Activated naive CD8-positive, alpha-beta T cell treated with anti-CD3 and anti-CD28 coated beads, Interleukin-2, amount 10 ng/mL, durations not matched to agents 7 days and 5 days (primary cell): Measurements from ENCODE around the gene FOXC2. TPM values are rescaled to one million over a fixed set of nuclear protein-coding genes. Genes with fewer than 3 reads are reported as not detected.

Experiments
- ATAC-seq: fragments of 150-1000 bp; cut with Tn5 transposase; one replicate; pipeline ENCODE4 v1.10.0; 2021; ENCODE audit warnings: low read depth, moderate library complexity
- POLR2A ChIA-PET: fragments of 350-600 bp; sonication (Branson Sonifier 250); formaldehyde crosslinking; loops from one replicate; lab custom pipeline; 2021; ENCODE audit warnings: antibody characterized with exemption; lab: Charles Lee
- DNase-seq: peaks from one replicate; pipeline ENCODE4 v3.0.0; 2021
- H3K27ac Mint-ChIP-seq: one replicate; pipeline ENCODE4 v1.8.0; 2022; ENCODE audit warnings: mild to moderate bottlenecking, mixed read lengths
- H3K27me3 Mint-ChIP-seq: one replicate; pipeline ENCODE4 v1.8.0; 2022; ENCODE audit warnings: mild to moderate bottlenecking, moderate library complexity, mixed read lengths
- H3K36me3 Mint-ChIP-seq: one replicate; pipeline ENCODE4 v1.8.0; 2021; ENCODE audit warnings: mild to moderate bottlenecking, mixed read lengths
- H3K4me1 Mint-ChIP-seq: one replicate; pipeline ENCODE4 v1.8.0; 2021; ENCODE audit warnings: mixed read lengths
- H3K4me3 Mint-ChIP-seq: one replicate; pipeline ENCODE4 v1.8.0; 2022; ENCODE audit warnings: mild to moderate bottlenecking, moderate library complexity, mixed read lengths
- H3K9me3 Mint-ChIP-seq: one replicate; pipeline ENCODE4 v1.8.0; 2021; ENCODE audit warnings: mixed read lengths
- total RNA-seq, 2 experiments: library from RNA; stranded (reverse); gene quantifications; one replicate each; pipeline ENCODE4 v1.2.3, GENCODE V29; 2021

Gene FOXC2
- total RNA-seq, 2 experiments from 2014 or later = not detected

- no peak for ATAC-seq
- H3K4me3 Mint-ChIP-seq = no peak overlapping the region
- H3K27me3 Mint-ChIP-seq = no peaks in the 10 kb centered on the region
- no peaks in the 10 kb centered on the region for H3K9me3 Mint-ChIP-seq
- POLR2A ChIA-PET = no interaction called here
- DNase-seq = no peak
- H3K27ac Mint-ChIP-seq = no peak overlapping the region
- no peaks in the 10 kb centered on the region for H3K4me1 Mint-ChIP-seq
- peaks cover 6% of the 10 kb centered on the region for H3K36me3 Mint-ChIP-seq
Measured at GRCh38 chr16:86540894-86541293, 25.7 kb upstream of the FOXC2 start.

- ATAC-seq (no peak), DNase-seq (no peak)
- Mint-ChIP-seq H3K27ac (no peak overlapping the region), H3K36me3 (peaks cover 7% of the 10 kb centered on the region), H3K4me3 (no peak overlapping the region), H3K9me3 (no peaks in the 10 kb centered on the region), H3K27me3 (no peaks in the 10 kb centered on the region), H3K4me1 (no peaks in the 10 kb centered on the region)
- POLR2A ChIA-PET = no interaction called here
Measured at GRCh38 chr16:86541560-86541959, 25.1 kb upstream of the FOXC2 start.

- DNase-seq (no peak), ATAC-seq (no peak)
- H3K4me3 Mint-ChIP-seq = no peak overlapping the region
- H3K36me3 Mint-ChIP-seq = peaks cover 8% of the 10 kb centered on the region
- H3K4me1 Mint-ChIP-seq = no peaks in the 10 kb centered on the region
- no peaks in the 10 kb centered on the region for H3K9me3 Mint-ChIP-seq
- POLR2A ChIA-PET = no interaction called here
- no peak overlapping the region for H3K27ac Mint-ChIP-seq
- H3K27me3 Mint-ChIP-seq = no peaks in the 10 kb centered on the region
Measured at GRCh38 chr16:86542756-86543750, 23.6 kb upstream of the FOXC2 start.

DNA sequence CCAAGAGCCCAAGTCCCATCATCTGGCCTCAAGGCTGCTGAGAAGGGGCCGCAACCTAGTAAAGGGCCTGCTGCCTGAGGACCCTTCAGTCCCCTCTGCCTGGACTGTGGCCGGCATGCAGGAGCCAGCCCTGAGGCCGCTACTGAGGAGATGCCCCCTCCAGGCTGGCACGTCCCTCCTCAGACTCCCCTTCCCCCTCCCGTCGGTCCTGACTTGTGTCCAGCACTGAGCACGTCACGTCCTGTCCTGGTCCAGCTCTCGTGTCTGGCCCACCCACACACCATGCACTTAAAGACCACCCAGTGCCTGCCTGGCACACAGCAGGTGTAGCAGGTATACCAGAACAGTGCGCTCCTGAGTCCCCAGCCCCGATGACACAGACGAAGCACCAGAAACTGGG lies 21.1 kb upstream of the FOXC2 start:
- Mint-ChIP-seq H3K4me3 (no peak overlapping the region), H3K27me3 (no peaks in the 10 kb centered on the region), H3K36me3 (peaks cover 8% of the 10 kb centered on the region), H3K9me3 (no peaks in the 10 kb centered on the region), H3K27ac (no peak overlapping the region), H3K4me1 (peaks cover 2% of the 10 kb centered on the region)
- DNase-seq (no peak), ATAC-seq (no peak)
- POLR2A ChIA-PET = no interaction called here

DNA sequence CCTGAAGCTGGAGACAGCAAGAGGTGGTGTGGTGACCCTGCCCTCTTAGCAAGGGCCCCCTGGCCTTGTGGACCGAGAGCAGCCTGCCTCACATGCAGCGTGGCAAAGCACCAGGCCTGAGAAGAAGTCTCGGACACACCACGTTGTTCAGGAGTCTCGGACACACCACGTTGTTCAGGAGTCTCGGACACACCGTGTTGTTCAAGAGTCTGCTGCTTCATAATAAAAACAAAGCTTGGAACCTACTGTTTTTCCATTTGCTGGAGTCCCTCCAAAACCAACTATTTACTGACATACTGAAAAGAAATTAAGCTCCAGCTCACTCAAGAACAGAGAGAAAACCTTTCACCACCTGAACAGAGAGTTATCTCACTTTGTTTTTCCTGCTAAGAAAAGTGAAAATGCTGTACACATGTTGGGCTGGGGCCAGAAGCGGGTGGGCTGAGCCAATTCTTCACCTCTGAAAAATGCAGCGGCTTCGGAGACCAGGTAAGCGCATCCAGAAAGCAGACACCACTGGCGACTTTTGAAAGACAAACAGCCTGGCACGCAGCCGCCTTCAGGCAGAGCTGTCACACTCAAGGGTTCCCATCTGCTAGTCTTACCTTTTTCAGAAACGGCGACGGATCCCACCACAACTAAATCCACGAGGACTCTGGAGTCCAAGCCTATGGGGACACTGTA lies 20.5 kb upstream of the FOXC2 start:
- H3K9me3 Mint-ChIP-seq = no peaks in the 10 kb centered on the region
- peaks cover 2% of the 10 kb centered on the region for H3K4me1 Mint-ChIP-seq
- DNase-seq = no peak
- ATAC-seq = no peak
- H3K27ac Mint-ChIP-seq = no peak overlapping the region
- POLR2A ChIA-PET = no interaction called here
- peaks cover 8% of the 10 kb centered on the region for H3K36me3 Mint-ChIP-seq
- no peaks in the 10 kb centered on the region for H3K27me3 Mint-ChIP-seq
- H3K4me3 Mint-ChIP-seq = no peak overlapping the region

DNA sequence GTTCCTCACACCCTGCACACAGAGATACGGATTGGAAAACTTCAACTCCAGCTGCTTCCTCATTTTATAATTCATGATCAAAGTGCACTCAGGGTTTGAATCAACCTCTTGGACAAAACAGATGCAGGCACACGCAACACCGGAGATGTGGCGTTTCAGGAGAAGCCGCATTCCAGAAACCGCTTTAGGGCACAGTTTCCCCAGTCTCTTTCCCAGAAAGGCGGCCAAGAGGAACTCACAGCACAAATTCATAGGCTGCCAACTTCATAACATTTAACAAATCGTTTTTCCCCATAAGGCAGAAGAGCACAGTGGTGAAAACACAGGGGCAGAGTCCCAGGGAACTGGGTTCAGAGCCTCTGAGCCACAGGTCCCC lies 20.0 kb upstream of the FOXC2 start:
- POLR2A ChIA-PET = no interaction called here
- peaks cover 8% of the 10 kb centered on the region for H3K36me3 Mint-ChIP-seq
- H3K9me3 Mint-ChIP-seq = no peaks in the 10 kb centered on the region
- peaks cover 2% of the 10 kb centered on the region for H3K4me1 Mint-ChIP-seq
- H3K4me3 Mint-ChIP-seq = no peak overlapping the region
- ATAC-seq = no peak
- H3K27ac Mint-ChIP-seq = no peak overlapping the region
- DNase-seq = no peak
- no peaks in the 10 kb centered on the region for H3K27me3 Mint-ChIP-seq

GRCh38 chr16:86547286-86547685 lies 19.3 kb upstream of the FOXC2 start:
- Mint-ChIP-seq H3K9me3 (no peaks in the 10 kb centered on the region), H3K4me1 (peaks cover 3% of the 10 kb centered on the region), H3K4me3 (no peak overlapping the region), H3K36me3 (peaks cover 8% of the 10 kb centered on the region), H3K27ac (no peak overlapping the region), H3K27me3 (no peaks in the 10 kb centered on the region)
- POLR2A ChIA-PET = no interaction called here
- no peak for DNase-seq
- ATAC-seq = no peak

- no peaks in the 10 kb centered on the region for H3K9me3 Mint-ChIP-seq
- DNase-seq = no peak
- peaks cover 10% of the 10 kb centered on the region for H3K36me3 Mint-ChIP-seq
- POLR2A ChIA-PET = no interaction called here
- no peaks in the 10 kb centered on the region for H3K27me3 Mint-ChIP-seq
- peaks cover 13% of the 10 kb centered on the region for H3K4me1 Mint-ChIP-seq
- ATAC-seq = peak; percentile 36
- no peak overlapping the region for H3K4me3 Mint-ChIP-seq
- H3K27ac Mint-ChIP-seq = no peak overlapping the region
Measured at GRCh38 chr16:86549076-86549892, 17.3 kb upstream of the FOXC2 start.

DNA sequence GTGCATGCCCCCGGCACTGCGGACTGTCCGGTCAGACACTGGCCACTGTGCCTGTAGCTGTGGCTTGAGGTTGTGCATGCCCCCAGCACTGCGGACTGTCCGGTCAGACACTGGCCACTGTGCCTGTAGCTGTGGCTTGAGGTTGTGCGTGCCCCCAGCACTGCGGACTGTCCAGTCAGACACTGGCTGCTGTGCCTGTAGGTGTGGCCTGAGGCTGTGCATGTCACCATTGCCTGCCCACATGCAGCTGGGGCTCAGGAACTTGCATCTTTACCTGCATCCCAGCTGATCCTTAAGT lies 16.8 kb upstream of the FOXC2 start:
- no peaks in the 10 kb centered on the region for H3K27me3 Mint-ChIP-seq
- no peak for DNase-seq
- H3K4me1 Mint-ChIP-seq = peaks cover 13% of the 10 kb centered on the region
- no peaks in the 10 kb centered on the region for H3K9me3 Mint-ChIP-seq
- H3K27ac Mint-ChIP-seq = no peak overlapping the region
- H3K36me3 Mint-ChIP-seq = peaks cover 6% of the 10 kb centered on the region
- H3K4me3 Mint-ChIP-seq = no peak overlapping the region
- POLR2A ChIA-PET = no interaction called here
- no peak for ATAC-seq

DNA sequence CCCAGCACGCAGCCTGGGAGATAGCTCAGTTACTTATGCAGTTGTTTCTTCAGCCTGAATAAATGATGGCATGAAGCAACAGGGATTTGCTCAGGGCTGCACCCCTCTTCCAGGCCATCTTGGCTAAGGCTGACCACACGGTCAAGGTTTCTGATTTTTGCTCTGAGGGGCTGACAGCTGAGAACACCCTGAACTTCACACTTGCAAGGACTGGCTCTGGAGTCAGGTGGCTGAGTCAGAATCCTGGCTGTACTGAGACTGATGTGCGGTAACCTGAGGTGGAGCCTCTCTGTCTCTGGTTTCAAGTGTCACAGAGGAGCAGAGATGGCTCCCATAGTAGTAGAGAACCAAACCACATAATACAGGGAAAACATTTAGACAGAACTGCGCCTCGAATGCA lies 16.3 kb upstream of the FOXC2 start:
- Mint-ChIP-seq H3K27me3 (no peaks in the 10 kb centered on the region), H3K9me3 (no peaks in the 10 kb centered on the region), H3K4me3 (no peak overlapping the region), H3K36me3 (peaks cover 7% of the 10 kb centered on the region), H3K27ac (no peak overlapping the region), H3K4me1 (peaks cover 16% of the 10 kb centered on the region)
- ATAC-seq (no peak), DNase-seq (no peak)
- POLR2A ChIA-PET = interaction anchor here (0.7 kb wide), 1 partner anchor 18 kb away, joined by 3 read pairs; no protein-coding TSS in a partner anchor

DNA sequence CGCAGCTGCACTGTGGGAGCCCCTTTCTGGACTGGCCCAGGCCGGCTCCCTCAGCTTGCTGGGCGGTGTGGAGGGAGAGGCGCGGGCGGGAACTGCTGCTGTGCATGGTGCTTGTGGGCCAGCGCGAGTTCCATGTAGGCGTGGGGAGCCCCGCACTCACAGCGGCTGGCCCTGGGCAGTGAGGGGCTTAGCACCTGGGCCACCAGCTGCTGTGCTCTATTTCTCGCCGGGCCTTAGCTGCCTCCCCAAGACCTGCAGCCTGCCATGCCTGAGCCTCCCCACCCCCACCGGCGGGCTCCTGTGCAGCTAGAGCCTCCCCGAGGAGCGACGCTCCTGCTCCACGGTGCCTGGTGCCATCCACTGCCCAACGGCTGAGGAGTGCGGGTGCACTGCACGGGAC lies 13.3 kb upstream of the FOXC2 start:
- Mint-ChIP-seq H3K9me3 (no peaks in the 10 kb centered on the region), H3K4me3 (no peak overlapping the region), H3K27me3 (peaks cover 6% of the 10 kb centered on the region), H3K36me3 (peaks cover 4% of the 10 kb centered on the region), H3K4me1 (peaks cover 16% of the 10 kb centered on the region), H3K27ac (no peak overlapping the region)
- ATAC-seq = no peak
- POLR2A ChIA-PET = no interaction called here
- DNase-seq = peak; percentile 23

GRCh38 chr16:86554599-86554916 lies 12.1 kb upstream of the FOXC2 start:
- H3K9me3 Mint-ChIP-seq = no peaks in the 10 kb centered on the region
- peaks cover 6% of the 10 kb centered on the region for H3K27me3 Mint-ChIP-seq
- H3K4me3 Mint-ChIP-seq = peak overlapping the region; percentile 95
- no peak for ATAC-seq
- DNase-seq = no peak
- H3K27ac Mint-ChIP-seq = peak overlapping the region; percentile 97
- POLR2A ChIA-PET = interaction anchor here (1.3 kb wide), 1 partner anchor 763 kb away, joined by 3 read pairs; the partner anchor contains the start of gene C16orf95
- H3K36me3 Mint-ChIP-seq = peaks cover 4% of the 10 kb centered on the region
- H3K4me1 Mint-ChIP-seq = peaks cover 15% of the 10 kb centered on the region

DNA sequence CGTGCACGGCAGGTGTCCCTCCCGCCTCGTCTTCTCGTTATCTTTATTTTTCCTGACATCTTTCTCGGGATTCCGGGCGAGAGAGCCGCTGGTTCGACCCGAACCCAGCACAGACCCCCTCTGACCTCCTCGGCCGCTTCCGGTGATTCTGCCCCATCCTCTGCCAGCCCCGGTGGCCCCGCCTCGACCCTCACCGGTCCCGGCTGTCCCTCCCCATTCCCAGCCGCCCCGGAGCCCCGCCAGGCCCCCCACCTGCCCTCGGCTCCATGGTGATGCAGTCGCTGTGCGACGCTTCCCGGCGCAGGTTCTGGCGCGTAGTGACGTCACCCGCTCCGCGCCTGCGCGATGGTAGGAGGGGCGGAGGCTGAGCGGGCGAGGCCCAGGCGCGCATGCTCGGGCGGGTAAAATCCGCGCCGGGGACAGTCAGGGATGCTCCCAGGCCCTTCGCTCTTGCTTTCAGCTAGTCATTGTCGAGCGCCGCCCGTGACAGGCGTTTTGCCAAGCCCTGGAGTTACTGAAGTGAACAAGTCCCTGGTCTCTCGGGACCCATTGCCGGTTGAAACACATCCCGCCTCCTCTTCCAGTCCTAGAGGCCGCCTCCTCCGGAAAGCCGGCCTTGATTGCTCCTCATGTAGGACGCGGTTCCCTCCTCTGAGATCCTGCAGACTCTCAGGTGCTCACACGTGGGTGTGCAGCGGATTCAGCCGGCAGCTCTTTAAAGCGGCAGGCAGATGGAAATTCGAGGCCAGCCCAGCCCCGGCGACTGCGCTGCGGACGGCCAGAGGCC lies 11.5 kb upstream of the FOXC2 start, which contains the start of gene MTHFSD:
MTHFSD (minus strand) TSS at position 319 of the 787 bp plus-strand sequence; CDS start at position 268, 51 bp downstream.
- peaks cover 6% of the 10 kb centered on the region for H3K27me3 Mint-ChIP-seq
- POLR2A ChIA-PET = interaction anchor here (1.3 kb wide), 1 partner anchor 763 kb away, joined by 3 read pairs; the partner anchor contains the start of gene C16orf95
- H3K9me3 Mint-ChIP-seq = no peaks in the 10 kb centered on the region
- DNase-seq (peak; percentile 99), ATAC-seq (peak; percentile 96)
- H3K4me1 Mint-ChIP-seq = peaks cover 15% of the 10 kb centered on the region
- H3K36me3 Mint-ChIP-seq = peaks cover 4% of the 10 kb centered on the region
- H3K27ac Mint-ChIP-seq = peak within 1 kb of the TSS; percentile 97
- peak within 1 kb of the TSS; percentile 95 for H3K4me3 Mint-ChIP-seq
